Fibroblast of skin of scalp (primary cell): Measurements from ENCODE around the gene AKAP6. TPM values are rescaled to one million over a fixed set of nuclear protein-coding genes. Genes with fewer than 3 reads are reported as not detected.

Source experiments
- DNase-seq: peaks from one replicate; pipeline ENCODE4 v3.0.0-alpha.2; 2013
- polyA plus RNA-seq, 2 experiments: library from polyadenylated mRNA; unstranded; fragments of 120-200 nt; gene quantifications; one replicate each; pipeline ENCODE4 v1.2.1, GENCODE V29; 2013; ENCODE audit not compliant: insufficient read length in 2 of 2

Gene AKAP6, protein sequence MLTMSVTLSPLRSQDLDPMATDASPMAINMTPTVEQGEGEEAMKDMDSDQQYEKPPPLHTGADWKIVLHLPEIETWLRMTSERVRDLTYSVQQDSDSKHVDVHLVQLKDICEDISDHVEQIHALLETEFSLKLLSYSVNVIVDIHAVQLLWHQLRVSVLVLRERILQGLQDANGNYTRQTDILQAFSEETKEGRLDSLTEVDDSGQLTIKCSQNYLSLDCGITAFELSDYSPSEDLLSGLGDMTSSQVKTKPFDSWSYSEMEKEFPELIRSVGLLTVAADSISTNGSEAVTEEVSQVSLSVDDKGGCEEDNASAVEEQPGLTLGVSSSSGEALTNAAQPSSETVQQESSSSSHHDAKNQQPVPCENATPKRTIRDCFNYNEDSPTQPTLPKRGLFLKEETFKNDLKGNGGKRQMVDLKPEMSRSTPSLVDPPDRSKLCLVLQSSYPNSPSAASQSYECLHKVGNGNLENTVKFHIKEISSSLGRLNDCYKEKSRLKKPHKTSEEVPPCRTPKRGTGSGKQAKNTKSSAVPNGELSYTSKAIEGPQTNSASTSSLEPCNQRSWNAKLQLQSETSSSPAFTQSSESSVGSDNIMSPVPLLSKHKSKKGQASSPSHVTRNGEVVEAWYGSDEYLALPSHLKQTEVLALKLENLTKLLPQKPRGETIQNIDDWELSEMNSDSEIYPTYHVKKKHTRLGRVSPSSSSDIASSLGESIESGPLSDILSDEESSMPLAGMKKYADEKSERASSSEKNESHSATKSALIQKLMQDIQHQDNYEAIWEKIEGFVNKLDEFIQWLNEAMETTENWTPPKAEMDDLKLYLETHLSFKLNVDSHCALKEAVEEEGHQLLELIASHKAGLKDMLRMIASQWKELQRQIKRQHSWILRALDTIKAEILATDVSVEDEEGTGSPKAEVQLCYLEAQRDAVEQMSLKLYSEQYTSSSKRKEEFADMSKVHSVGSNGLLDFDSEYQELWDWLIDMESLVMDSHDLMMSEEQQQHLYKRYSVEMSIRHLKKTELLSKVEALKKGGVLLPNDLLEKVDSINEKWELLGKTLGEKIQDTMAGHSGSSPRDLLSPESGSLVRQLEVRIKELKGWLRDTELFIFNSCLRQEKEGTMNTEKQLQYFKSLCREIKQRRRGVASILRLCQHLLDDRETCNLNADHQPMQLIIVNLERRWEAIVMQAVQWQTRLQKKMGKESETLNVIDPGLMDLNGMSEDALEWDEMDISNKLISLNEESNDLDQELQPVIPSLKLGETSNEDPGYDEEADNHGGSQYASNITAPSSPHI (N-terminal part only)
- 2.8 TPM for polyA plus RNA-seq (2013, experiment 1 of 2; ENCODE audit: insufficient read length)
- polyA plus RNA-seq (2013, experiment 2 of 2; ENCODE audit: insufficient read length): 4.0 TPM

DNA sequence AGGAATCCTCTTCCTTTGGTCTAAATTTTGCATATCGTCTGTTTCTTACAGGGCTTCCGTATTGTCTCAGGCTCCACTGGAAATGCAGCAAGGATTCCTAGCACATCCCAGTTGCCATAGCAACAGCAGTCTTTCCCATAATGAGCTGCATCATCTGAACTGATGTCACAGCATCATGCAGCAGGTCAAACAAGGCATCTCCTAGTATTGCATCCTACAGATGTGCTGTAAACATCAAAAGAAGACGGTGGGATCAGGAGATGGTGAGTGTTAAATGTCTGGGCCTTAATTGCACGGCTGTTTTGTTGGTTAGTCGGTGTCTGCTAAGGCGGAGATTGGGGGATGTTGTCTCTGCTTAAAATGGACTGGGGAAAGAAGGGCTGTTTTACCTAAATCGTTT, at the start of gene AKAP6:
TSS of gene AKAP6 (plus strand) at position 153 of the 400 bp plus-strand sequence. CDS start 104,196 bp downstream, outside the sequence.
- DNase-seq: no peak

DNA sequence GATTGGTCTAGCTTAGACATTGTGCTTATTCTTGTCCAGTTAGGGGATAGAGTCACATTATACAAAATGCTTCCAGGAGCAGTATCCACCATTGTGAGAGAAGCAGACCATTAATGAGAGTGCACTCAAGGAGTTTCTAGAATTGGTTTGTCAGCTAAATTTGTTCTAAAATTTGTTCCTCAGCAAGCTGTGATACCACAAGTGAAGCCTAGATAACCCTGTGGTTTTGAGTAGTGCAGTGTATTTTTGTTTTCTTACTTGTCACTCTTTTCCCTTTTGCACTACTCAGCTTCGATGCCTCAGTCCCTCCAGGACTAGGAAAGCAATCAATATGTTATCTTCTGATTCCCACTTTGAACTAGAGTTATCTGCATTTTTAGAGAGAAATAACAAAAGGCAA, 42.5 kb upstream of the AKAP6 start:
- no peak for DNase-seq

DNA sequence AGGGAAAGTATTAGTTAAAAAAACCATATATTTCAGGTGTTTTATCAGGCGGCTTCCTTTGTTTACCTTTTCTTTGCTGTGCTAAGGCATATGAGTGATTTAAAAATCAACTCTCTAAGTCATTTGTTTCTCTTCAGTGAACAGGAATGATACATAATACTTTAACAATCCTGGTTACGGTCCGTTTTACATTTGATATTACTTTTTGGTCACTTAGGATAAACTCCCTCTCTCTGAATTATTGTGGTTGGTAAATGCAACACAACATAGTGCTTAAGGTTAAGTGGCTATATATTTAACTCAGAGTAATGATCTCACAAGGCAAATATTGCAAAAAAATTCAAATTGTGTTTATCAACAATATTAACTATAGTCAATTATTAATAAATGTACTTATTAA, 32.7 kb upstream of the AKAP6 start:
- no peak for DNase-seq

DNA sequence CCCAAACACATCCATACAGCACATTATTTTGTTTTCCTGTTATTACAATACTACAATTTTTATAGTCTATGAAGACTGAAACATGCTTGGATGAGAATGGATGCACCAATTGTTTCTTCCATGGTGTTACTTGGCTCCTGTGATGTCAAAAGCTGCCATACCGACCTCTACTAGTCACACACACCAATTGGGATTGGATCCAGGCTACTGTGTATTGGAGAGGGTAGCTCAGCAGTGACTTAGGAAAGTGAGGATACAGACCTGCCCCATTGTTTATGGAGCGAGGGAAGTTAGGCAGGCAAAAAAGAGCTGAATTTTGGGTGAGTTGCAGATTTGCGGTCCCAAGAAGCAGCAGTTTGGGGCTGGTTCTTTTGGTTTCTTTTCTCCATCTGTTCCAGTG, 30.8 kb upstream of the AKAP6 start:
- no peak for DNase-seq

DNA sequence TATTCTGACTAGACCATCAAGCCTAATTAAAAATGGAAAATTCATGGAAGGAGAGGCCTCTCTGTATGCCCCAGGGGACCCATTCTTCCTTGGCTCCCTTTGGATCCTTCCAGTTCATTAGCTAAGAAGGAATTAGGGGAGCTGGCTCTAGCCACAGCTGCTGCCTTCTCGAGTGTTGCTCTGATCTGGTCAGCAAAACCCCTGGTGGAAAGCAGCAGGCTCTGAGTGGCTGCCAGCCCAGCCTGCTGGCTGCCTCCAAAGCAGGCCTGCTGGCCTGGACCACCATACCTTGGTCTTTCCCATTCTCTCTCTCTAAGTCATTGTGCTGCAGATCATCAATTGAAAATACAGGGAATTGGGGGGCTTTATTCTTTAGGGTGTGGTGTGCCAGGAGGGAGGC, 29.0 kb upstream of the AKAP6 start:
- DNase-seq: no peak

DNA sequence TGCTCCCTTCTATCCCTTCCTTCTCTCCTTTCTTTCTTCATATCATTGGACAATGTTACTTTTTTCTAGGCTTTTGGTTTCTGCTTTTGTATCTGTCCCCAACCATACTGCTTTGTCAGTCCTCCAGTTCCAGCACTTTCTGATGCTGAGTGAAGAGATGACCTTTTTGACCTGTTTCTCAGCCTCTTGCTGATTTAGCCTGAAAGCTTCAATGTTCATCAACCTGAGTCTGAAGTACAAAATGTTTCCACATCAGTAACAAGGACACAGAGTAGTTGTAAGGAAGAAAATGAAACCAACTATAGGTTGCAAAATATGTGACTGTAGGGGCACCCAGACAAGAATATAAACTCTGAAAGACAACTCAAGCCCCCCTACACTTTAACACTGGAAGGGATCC, 25.2 kb upstream of the AKAP6 start:
- no peak for DNase-seq

DNA sequence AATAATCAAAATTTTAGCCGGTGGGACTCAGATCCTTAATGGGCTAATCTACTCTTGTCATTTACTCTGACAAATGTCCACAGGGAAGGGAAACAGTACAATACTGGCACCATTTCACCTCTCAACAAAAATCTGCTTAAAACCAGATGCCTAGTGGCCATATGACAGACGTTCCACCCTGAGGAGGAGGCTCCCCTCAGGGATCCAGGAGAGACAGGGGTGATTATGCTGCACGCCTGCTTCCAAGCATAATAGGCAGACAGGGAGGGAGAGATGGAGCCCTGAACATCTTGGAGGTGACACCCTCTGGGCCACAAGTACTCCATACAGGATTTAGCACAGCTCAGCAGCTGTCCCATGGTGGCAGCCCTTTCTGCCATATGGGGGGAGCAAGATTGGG, 24.8 kb upstream of the AKAP6 start:
- no peak for DNase-seq

DNA sequence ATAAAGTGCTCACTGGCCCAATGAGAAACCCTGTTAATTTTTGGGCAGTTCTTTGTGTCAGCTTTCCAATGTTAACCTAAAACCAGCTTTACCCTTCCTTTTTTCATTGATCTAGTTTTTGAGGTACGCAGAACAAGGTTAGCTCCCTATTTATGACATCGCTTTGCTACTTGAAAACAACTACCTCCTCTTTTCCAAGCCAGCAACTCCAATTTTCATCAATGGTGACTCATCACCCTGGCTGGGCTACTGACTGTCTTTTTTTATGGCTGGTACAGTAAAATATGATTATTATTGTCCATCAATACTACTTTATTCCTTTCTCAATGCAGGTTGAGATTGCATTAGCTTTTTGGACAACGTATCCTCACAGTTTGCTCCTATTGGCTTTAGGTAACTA, 22.5 kb upstream of the AKAP6 start:
- no peak for DNase-seq

DNA sequence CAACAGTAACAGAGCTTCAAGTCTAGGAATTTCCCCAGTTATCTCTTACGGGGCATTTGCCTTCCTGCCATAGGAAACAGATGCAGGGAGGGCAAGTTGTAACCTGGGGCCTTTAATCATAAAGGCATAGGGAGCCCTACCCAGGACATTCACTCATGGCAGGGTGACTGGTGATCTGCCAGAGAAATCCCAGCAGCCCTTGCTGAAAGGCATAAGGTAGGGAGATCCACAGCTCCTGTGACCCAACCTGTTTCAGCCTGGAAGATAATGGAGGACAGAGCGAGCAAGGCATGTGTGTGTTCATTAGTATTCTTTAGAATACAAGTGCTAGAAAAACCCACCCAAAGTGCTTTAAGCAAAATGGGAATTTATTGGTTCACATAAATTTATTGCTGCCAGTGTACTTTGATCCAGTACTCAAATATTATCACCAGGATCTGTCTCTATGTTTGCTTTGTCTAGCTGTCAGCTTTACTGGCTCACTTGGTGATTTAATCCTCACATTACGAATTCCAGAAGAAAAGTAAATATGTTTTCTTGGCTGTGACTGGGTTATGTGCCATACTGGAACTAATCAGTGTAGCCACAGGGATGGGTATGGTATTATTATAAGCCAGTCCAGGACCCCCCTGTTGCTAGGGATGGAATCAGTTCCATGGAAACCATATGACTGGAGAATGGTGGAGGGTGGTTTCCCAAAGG, 21.1 kb upstream of the AKAP6 start:
- DNase-seq: peak; percentile 54

DNA sequence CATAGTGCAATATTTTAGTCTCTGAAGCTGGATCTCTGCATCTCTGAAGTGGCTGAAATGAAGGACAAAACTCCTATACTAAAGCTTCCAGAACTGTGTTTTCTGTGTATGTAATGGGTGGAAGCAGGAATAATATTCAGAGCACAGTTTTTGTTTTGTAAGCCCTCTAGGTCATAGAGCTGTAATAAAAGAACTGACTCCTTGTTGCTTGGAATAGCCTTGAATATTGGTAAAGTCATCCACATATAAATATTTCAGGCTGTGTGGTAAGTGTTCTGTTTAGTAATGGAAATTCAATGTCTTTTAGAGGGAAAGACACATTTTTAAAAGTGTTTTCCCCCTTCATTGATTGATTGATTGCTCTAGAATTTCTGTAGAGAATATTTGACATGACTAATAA, 18.2 kb upstream of the AKAP6 start:
- no peak for DNase-seq

DNA sequence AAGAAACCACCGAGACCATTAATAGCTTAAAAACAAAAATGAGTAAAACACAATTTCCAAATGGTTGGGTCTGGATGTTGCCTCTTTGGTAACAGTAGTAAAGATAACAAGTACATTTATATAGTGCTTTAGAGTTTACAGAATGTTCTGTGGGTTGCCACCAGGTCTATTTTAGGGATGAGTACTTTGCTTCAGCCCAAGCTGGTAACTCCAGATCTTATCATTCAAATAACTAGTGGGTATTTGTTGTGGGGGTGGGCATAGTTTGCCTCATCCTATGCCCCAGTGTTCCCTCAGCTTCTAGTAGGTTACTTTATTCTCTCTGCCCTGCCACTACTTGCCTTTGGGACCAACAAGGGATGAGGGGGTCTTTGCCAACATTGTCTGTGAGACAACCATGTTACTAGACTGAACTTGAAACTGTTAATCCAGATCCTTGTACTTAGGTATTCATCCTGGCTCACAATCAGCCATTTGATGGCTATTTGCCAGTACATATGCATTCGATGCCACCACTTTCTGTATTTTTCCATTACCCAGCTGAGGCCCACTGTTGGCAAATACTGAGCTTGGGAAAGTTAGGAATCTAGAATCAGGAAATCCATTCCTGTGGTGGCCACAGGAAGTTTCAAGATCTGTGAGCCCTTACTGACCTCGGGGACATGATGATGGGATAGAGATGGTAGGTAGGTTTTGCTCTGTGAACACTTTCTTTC, 17.6 kb upstream of the AKAP6 start:
- DNase-seq: peak; percentile 8

DNA sequence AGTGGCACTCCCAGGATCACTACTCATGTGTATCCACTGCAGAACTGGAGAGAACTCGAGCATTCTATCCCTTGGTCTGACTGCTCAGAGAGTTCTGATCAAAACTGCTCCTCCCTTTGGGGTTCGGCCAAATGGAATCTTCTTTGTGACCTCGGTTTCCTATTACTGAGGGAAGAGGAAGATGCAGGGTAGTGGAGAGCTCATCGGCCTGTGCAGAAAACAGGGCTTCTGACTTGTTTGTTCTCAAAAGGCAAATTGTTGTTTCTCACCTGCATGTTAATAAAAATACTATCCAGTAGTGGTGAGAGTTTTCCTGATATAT, 17.1 kb upstream of the AKAP6 start:
- DNase-seq: no peak

DNA sequence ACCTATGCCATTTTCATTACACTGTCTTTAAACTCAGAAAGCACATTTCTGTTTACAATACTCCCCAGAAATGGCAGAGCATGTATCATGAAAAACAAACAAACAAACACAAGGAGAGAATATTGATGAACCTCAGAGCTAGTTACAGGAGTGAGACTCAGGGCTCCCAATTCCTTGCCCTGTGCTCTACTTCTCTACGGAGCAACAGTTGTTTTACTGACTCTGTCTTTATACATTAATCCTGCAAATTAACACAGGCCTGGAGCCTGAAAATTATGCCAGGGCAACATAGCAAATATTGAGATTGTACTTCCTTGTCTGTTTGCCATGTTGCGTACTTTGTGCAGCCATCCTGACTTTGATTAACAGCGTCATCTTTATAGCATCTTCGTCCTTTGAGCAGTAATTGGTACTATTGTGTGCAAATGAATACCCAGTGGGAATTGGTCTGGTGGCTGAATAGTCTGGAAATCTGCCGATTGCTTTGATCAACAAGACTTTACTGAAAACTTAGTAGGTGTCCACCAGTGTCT, 15.2 kb upstream of the AKAP6 start:
- DNase-seq: no peak

DNA sequence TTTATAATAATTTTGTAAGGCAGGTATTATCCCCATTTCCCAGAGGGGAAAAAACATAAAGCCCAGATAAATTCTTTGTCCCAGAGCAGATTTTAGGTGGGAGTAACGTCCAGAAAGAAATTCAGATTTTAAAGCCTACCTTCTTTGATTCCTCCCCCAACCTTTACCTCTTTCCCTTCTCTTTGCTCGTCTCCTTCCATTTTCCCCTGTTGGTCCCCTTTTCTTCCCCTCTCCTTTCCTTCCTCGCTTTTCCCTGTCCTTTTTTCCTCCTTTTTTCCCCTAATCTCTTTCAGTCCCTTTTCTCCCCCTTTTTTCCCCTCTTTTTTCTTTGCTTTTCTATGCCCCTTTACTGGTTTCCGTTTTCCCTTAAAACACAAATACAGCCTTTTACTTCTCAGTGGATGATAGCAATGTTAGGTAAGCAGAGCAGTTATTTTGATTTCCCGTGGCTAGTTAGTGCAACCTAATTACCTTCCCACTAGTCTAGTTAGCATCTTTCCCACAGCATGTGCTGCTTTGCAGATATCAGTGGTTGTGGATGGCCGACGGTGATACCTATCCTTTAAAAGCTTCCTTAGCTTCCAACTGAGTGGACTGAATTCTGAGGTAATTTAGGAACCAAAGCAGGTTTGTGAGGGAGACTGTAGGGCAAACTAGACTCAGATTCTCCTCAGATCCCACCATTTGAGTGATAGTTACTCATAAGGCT, 10.9 kb upstream of the AKAP6 start:
- no peak for DNase-seq

DNA sequence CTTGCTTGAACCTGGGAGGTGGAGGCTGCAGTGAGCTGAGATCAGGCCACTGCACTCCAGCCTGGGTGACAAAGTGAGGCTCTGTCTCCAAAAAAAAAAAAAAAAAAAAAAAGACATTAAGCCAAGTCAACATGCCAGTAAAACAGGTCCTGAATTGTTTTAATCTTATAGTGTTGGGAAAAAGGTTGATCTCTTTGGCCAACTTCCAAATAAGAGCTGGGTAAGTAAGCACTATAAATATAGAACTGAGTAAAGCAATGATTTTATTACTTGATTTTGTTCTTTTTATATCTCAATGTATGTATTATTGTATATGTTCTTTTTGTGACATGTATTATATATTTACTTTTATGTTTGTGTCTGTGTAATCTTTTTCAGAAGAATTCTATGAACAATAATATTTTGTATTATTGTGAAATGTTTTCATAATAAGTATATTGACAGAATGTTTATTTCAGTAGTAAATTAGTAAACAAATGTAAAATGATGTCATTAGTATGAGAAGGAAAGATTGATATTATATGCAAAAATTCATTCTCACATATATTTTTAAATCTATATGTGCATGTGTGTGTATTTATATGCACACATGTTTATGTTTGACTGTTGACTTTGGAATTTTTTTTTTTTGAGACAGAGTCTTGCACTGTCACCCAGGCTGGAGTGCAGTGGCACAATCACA, 9.6 kb upstream of the AKAP6 start:
- peak; percentile 16 for DNase-seq

DNA sequence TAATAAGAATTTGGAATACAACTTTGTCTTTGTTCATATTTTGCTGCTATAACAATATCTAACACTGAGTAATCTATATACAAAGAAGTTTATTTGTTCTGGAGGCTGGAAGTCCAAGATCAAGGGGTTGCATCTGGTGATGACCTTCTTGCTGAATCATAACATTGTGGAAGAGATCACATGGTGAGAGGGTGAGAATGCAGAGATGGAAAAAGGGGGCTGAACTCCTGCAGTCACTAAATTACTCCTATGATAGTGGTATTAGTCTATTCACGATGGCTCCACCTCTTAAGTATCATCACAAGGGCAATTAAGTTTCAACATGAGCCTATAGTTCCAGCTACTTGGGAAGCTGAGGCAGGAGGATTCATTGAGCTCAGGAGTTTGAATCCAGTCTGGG, 4.5 kb upstream of the AKAP6 start:
- no peak for DNase-seq

DNA sequence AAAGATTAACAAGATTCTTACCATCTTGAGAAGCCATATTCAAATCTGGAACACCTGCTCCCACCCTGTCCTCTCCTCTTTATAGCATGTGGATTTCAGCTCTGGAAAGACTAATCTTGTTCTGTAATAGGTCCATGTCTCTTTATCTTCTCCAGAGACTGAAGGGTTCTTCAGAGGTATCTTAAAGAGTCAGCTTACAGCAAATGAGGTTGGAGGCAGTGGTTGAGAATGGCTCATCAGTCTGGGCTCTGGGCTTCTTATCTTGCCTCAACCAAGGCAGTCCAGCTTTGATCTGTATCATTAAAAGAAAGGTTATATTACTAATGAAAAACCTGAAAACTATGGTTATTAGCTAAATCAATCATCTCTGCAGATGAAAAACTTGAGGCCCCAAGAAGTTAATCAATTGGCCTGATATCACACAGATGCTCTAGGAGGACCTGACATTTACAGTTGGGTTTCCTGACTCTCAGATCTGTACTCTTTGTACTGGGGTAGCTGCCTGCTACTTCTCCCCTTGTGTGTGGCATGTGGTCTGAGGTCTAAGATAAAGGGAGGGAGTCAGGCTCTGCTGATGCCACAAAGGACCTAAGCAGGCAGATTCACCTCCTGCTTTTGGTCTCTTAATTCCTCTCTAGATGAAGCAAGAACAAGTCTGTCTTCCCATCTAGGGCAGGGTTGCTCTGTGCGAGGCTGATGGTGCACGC, 1.7 kb upstream of the AKAP6 start:
- DNase-seq: no peak

DNA sequence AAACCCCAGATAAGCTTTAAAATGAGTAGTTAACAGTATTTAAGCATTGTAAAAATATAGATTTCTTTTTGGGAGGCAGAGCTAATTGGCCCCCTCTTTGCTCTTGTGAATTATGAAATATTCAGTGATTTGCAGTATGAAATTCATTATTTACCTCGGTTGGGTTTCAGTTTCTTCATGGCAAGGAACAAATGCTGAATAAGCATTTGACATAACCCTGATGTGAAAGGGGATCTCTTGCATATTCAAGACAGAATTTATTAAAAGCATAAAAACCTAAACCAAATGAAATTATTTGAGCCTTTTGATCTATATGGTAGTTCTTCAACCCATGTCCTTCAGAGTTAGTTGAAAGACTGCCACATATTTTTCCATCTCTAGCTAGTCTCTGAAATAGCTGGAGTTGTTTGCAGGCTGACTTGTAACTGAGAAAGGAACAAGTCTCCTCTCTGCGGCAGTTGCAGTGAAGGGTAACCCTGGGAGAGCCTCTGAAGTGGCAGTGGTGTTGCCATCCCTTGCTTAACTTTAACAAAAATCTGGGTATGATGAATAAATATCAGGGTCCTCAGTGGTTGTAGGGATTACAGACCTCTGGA, 690 bp downstream of the AKAP6 start:
- no peak for DNase-seq
